Sigmoid colon (tissue), 3 donors: ENCODE measurements around the gene GABBR1.

ENCODE experiments used
- CTCF ChIP-seq, 4 experiments: fragments of 450-650 bp in 3 of 4; fragments of 200-600 bp in 1 of 4; IDR thresholded peaks; one replicate each; pipeline ENCODE4 v1.5.1; 2016 to 2019; ENCODE audit warnings: antibody characterized with exemption in 4 of 4, mild to moderate bottlenecking in 3 of 4, moderate library complexity in 2 of 4
- POLR2A ChIP-seq, 2 donors: fragments of 450-650 bp; IDR thresholded peaks; one replicate each; pipeline ENCODE4 v1.6.1; 2016; ENCODE audit warnings: antibody characterized with exemption in 2 of 2, mild to moderate bottlenecking in 2 of 2, moderate library complexity in 2 of 2

GRCh38 chr6:29596381-29596900, 36.5 kb downstream of the GABBR1 start:
- no peak for TF ChIP-seq CTCF (IDR thresholded peaks at IDR 0.05)
- no peak for TF ChIP-seq POLR2A (IDR thresholded peaks at IDR 0.05)
